GM12878 (cell line): ENCODE results near the gene AP5Z1. TPM values are rescaled to one million over a fixed set of nuclear protein-coding genes. Genes with fewer than 3 reads are reported as not detected.

Source experiments
- ASH2L ChIP-seq: fragments of 300-600, 200-600 bp; sonication (generic); IDR thresholded peaks from 2 replicates; pipeline ENCODE4 v1.6.1; 2017; ENCODE audit warnings: low read depth, mild to moderate bottlenecking, borderline replicate concordance
- CBX5 ChIP-seq: sonication (generic); IDR thresholded peaks from 2 replicates; pipeline ENCODE4 v1.6.1; 2016; ENCODE audit warnings: low read depth, moderate library complexity, mild to moderate bottlenecking, inconsistent platforms
- HDAC2 ChIP-seq: fragments of 200-600 bp; sonication (generic); IDR thresholded peaks from 2 replicates; pipeline ENCODE4 v1.6.1; 2017
- IRF4 ChIP-seq: IDR thresholded peaks from 2 replicates; pipeline ENCODE4 v1.6.1; 2011; ENCODE audit warnings: low read depth, low read length
- NFIC ChIP-seq: IDR thresholded peaks from 2 replicates; pipeline ENCODE4 v1.6.1; 2012; ENCODE audit warnings: low read depth, mild to moderate bottlenecking, inconsistent platforms, low read length, moderate library complexity
- NFYB ChIP-seq: IDR thresholded peaks from 2 replicates; pipeline ENCODE4 v1.6.1; 2011; ENCODE audit warnings: low read depth, mild to moderate bottlenecking, low read length, improper control_type of control experiment, moderate library complexity; ENCODE audit not compliant: insufficient read depth
- NRF1 ChIP-seq: conservative IDR thresholded peaks from 2 replicates; pipeline ENCODE4 v1.6.1; 2011; ENCODE audit warnings: mild to moderate bottlenecking, low read depth, low read length, improper control_type of control experiment
- SMC3 ChIP-seq: IDR thresholded peaks from 2 replicates; pipeline ENCODE4 v1.6.1; 2011; ENCODE audit warnings: low read length, improper control_type of control experiment, borderline replicate concordance
- TAF1 ChIP-seq: IDR thresholded peaks from 2 replicates; pipeline ENCODE4 v1.6.1; 2011; ENCODE audit warnings: mild to moderate bottlenecking, low read depth, low read length, borderline replicate concordance
- ZNF592 ChIP-seq: fragments of 450-650 bp; IDR thresholded peaks from 2 replicates; pipeline ENCODE4 v1.6.1; 2017; ENCODE audit warnings: mild to moderate bottlenecking, moderate library complexity
- ZSCAN29 ChIP-seq: fragments of 450-650 bp; IDR thresholded peaks from 2 replicates; pipeline ENCODE4 v1.6.1; 2017; ENCODE audit warnings: mild to moderate bottlenecking, moderate library complexity
- polyA plus RNA-seq, 11 experiments: library from polyadenylated mRNA; depleted of rRNA in 4 of 11; unstranded in 6 of 11; stranded (reverse) in 5 of 11; fragments of >200 nt; fragmentation: Nextera tagmentation in 4 of 11; fragmentation: Illumina TruSeq in 1 of 11; extraction: Ambion mirVana in 4 of 11; extraction: Trizol in 1 of 11; gene quantifications; 1 replicate in 1 of 11; 2 replicates in 10 of 11; pipeline versions ENCODE4 v1.2.1 to v1.2.3, GENCODE V29; 2011 to 2016; ENCODE audit warnings: inconsistent platforms in 2 of 11, missing spikeins in 2 of 11, low read depth in 1 of 11
- total RNA-seq, 4 experiments: library from RNA; depleted of rRNA in 3 of 4; stranded (reverse); fragments of >200 nt in 3 of 4; fragmentation: Illumina TruSeq in 1 of 4; extraction: Trizol in 1 of 4; gene quantifications; 2 replicates each; pipeline versions ENCODE4 v1.2.1 to v1.2.3, GENCODE V29; 2013 to 2021

Gene AP5Z1
- total and polyA plus RNA-seq, 10 of the 15 experiments (the other 5 are each of a cell fraction or from before 2014, with no cell fraction given): 0.37 to 43.4 (median 19.4) TPM

- TF ChIP-seq HDAC2 (no peak), CBX5 (no peak), IRF4 (no peak), NRF1 (no peak), TAF1 (no peak), NFIC (no peak), ZNF592 (no peak), SMC3 (no peak), NFYB (no peak), ZSCAN29 (no peak), ASH2L (no peak)
Observed at GRCh38 chr7:4763091-4763793, 12.2 kb upstream of the AP5Z1 start (continued).
